ENCODE results near the gene CCDC82.

CCDC82 gene

DNA sequence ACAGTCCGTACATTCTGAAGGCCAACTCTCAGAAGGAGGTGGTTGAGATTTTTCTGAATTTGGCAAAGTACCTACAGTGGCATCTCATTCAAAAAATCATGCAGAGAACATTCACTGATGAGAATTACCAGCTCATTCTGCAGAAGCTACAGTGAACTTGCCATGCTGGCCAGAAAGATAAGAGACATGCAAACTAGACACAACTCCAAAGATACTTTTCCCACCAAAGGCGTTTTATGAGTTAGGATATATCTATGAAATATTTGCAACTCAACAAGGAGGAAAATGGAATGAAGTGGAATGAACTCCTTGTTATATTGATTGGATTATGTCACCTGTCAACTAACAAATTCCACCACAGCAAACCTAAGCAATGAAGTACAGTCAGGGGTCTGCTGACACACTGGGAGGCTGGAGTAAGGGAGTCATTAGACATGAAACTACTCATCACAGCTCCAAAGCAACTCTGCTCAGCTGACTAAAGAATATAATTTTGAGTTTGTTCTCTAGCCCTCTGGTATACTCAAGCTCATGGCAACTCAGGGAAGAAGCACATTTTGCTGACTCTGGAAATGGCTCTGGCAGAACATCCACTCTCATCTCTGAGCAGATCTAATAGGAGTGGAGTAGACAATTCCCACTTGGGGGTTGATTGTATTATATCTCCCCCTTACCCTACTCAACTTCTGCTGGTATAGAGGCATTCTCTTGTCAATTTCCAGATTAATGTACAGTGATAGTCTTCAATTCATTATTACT, 69.6 kb downstream of the CCDC82 start:
- POLR2A ChIA-PET = no interaction called here
- no peak for DNase-seq (ENCODE audit: low read depth, low spot score)
- CTCF ChIA-PET = interaction anchor here (1.2 to 1.7 kb wide), 2 partner anchors 16 to 23 kb away, joined by 3 to 7 read pairs; partner anchors contain the start of gene MAML2
- TF ChIP-seq, protein P1, sequence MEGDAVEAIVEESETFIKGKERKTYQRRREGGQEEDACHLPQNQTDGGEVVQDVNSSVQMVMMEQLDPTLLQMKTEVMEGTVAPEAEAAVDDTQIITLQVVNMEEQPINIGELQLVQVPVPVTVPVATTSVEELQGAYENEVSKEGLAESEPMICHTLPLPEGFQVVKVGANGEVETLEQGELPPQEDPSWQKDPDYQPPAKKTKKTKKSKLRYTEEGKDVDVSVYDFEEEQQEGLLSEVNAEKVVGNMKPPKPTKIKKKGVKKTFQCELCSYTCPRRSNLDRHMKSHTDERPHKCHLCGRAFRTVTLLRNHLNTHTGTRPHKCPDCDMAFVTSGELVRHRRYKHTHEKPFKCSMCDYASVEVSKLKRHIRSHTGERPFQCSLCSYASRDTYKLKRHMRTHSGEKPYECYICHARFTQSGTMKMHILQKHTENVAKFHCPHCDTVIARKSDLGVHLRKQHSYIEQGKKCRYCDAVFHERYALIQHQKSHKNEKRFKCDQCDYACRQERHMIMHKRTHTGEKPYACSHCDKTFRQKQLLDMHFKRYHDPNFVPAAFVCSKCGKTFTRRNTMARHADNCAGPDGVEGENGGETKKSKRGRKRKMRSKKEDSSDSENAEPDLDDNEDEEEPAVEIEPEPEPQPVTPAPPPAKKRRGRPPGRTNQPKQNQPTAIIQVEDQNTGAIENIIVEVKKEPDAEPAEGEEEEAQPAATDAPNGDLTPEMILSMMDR (IDR thresholded peaks at IDR 0.05; ENCODE audit: insufficient read depth, low read length, missing control alignments) = no peak
- no peak overlapping the region for H3K4me3 ChIP-seq (ENCODE audit: low read depth, low read length)

GRCh38 chr11:96318850-96319249, 70.9 kb downstream of the CCDC82 start:
- ChIA-PET POLR2A (no interaction called here), CTCF (interaction anchor here (1.7 kb wide), 1 partner anchor 24 kb away, joined by 7 read pairs; the partner anchor contains the start of gene MAML2)
- DNase-seq (ENCODE audit: low read depth, low spot score) = no peak
- H3K4me3 ChIP-seq (ENCODE audit: low read depth, low read length) = no peak overlapping the region
- TF ChIP-seq, protein P1 (IDR thresholded peaks at IDR 0.05; ENCODE audit: insufficient read depth, low read length, missing control alignments) = no peak

DNA sequence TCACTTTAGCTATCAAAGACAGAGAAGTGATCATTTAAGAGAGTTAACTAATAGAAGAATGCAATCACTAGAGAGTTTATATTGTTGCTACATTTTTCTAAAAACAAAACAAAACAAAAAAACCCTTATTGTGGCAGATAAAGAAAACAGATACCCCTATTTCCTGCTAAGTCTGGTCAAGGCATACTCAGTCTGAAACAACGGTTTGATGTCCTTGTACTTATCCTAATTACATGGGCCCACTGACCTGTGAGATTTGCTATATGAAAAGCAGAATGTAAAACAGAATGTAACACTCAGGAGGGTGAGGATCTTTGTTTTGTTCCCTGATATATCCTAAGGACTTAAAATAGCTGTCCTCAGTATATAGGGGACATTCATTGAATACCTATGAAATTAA, 71.3 kb downstream of the CCDC82 start:
- POLR2A ChIA-PET = no interaction called here
- H3K4me3 ChIP-seq (ENCODE audit: low read depth, low read length) = no peak overlapping the region
- CTCF ChIA-PET = interaction anchor here (1.7 kb wide), 1 partner anchor 25 kb away, joined by 7 read pairs; the partner anchor contains the start of gene MAML2
- TF ChIP-seq, protein P1 (IDR thresholded peaks at IDR 0.05; ENCODE audit: insufficient read depth, low read length, missing control alignments) = no peak
- DNase-seq (ENCODE audit: low read depth, low spot score) = no peak

- CTCF ChIA-PET = interaction anchor here (1.7 kb wide), 1 partner anchor 25 kb away, joined by 7 read pairs; the partner anchor contains the start of gene MAML2
- no peak overlapping the region for H3K4me3 ChIP-seq (ENCODE audit: low read depth, low read length)
- TF ChIP-seq, protein P1 (IDR thresholded peaks at IDR 0.05; ENCODE audit: insufficient read depth, low read length, missing control alignments) = no peak
- DNase-seq (ENCODE audit: low read depth, low spot score) = no peak
- POLR2A ChIA-PET = no interaction called here
Measured at GRCh38 chr11:96317985-96318384, 71.7 kb downstream of the CCDC82 start.

- TF ChIP-seq, protein P1 (IDR thresholded peaks at IDR 0.05; ENCODE audit: insufficient read depth, low read length, missing control alignments) = no peak
- DNase-seq (ENCODE audit: low read depth, low spot score) = no peak
- ChIA-PET CTCF (interaction anchor here (1.6 kb wide), 1 partner anchor 25 kb away, joined by 5 read pairs; the partner anchor contains the start of gene MAML2), POLR2A (no interaction called here)
- H3K4me3 ChIP-seq (ENCODE audit: low read depth, low read length) = no peak overlapping the region
Measured at GRCh38 chr11:96317571-96317970, 72.1 kb downstream of the CCDC82 start.

- H3K4me3 ChIP-seq (ENCODE audit: low read depth, low read length) = no peak overlapping the region
- TF ChIP-seq, protein P1 (IDR thresholded peaks at IDR 0.05; ENCODE audit: insufficient read depth, low read length, missing control alignments) = no peak
- no peak for DNase-seq (ENCODE audit: low read depth, low spot score)
- ChIA-PET CTCF (interaction anchor here (1.6 kb wide), 1 partner anchor 26 kb away, joined by 5 read pairs; the partner anchor contains the start of gene MAML2), POLR2A (interaction anchor here (0.7 kb wide), 1 partner anchor 144 kb away, joined by 3 read pairs; no protein-coding TSS in a partner anchor)
Measured at GRCh38 chr11:96316869-96317268, 72.8 kb downstream of the CCDC82 start.

Data from AG04449 (cell line).